Suppressor macrophage treated with lipopolysaccharide for 1 hour (primary cell): ENCODE data around the gene TAF8.
"Not testable (repeated sequence)": the region's sequence is repeated elsewhere in the genome, so short reads cannot be mapped to it uniquely, and the experiment has no call there.

Experiments
- DNase-seq, 3 donors: peaks; one replicate each; pipeline ENCODE4 v3.0.0-alpha.2; 2020 to 2022

The TAF8 gene

DNA sequence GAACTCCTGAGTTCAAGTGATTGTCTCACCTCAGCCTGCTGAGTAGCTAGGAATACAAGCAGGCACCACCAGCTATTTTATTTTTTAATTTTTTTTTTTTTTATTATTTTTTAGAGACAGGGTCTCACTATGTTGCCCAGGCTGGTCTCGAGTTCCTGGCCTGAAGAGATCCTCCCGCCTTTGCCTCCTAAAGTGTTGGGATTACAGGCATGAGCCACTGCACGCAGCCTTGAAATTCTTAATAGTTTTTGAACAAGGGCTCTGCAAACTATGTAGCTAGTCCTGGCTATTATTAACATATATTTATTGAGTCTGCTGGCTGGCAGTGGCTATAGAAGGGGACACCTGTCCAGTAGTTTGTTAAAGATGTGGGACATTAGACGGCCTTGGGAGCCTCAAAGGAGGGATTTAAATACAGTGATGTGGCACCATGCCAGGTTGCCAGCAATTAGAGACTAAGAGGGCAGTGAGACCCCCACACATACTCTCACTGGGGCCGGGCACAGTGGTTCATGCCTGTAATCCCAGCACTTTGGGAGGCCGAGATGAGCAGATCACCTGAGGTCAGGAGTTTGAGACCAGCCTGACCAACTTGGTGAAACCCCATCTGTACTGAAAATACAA, 21.1 kb upstream of the TAF8 start:
- DNase-seq, result peak in 1 of 3 donors; percentile 13

- DNase-seq, result no peak
Measured at GRCh38 chr6:42029881-42030280, 20.4 kb upstream of the TAF8 start.

DNA sequence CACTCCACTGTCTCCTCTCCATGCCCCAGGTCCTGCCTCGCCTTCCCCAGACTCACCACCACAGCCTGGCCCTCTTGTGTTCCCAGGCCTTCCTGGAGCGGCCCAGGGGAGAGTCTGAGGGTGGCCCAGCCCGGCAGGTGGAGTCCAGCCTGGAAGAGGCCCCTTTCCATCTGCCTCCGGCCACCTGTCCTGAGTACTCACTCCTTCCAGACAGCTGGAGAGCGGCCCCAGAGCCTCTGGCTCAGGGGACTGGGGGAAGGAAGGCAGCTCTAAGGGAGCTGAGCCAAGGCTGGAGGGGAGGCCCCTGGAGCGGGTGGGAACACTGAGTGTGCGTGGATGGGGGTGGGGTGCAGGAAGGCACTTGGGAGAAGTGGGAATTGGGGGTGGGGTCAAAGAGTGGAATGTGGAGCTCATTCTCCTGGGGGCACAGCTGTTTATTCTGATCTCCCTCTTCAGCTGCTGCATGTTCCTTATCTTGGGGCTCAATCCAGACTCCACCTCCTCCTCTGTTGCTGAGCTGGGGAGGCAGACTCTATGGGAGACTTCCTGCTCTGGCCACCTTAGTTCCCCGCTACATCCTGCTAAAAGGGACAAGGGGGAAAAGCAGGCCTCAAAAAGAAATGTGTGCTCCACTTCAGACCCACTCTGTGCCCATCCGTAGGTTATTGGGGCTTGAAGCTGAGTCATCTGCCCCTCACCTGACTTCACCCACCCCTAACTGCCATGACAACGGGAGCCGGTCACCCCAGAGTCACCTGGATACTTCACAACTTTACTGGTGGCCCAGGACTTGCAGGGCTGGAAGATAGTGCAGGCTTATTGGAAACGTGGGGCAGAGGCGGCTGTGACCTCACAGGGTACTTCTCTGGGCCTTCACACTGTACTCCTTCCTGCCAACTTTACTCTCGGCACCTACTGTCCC, 19.5 kb upstream of the TAF8 start:
- DNase-seq, result peak in 1 of 3 donors; percentile 18

GRCh38 chr6:42032366-42032765, 18.0 kb upstream of the TAF8 start:
- DNase-seq, result peak in 2 of 3 donors; percentile 35 to 38

- not testable (repeated sequence) for DNase-seq
Measured at GRCh38 chr6:42037669-42038068, 12.7 kb upstream of the TAF8 start.

- no peak for DNase-seq
Measured at GRCh38 chr6:42038163-42038562, 12.2 kb upstream of the TAF8 start.

- no peak for DNase-seq
Measured at GRCh38 chr6:42038811-42039408, 11.4 kb upstream of the TAF8 start.

DNA sequence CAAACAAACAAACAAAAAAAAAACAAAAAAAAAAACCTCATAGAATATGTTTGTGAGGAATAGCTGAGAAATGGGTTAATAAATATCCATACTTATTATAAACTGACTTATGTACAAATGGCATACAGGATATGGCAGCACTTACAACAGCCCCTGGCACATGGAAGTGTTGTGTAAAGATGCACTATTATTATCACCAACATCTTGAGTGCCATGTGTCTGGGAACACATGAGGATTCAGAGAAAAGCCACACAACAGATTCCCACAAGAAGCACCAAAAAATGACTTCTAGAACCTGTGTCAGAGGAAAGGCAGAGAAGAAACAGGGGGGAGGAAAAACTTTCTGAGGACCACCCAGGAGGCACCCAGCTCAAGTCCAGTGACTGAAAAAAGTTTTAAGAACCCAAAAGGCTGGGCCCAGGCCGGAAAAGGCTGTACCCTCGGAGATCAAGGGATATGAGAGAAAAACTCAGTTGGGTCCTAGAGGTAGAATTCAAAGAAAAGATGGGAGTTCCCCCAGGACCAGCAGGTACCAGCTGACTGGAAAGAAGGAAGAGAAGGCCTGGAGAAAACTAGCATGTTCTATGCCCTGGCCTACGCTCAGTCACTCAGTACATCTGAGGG, 9.4 kb upstream of the TAF8 start:
- DNase-seq, result no peak

GRCh38 chr6:42041481-42042053, 8.8 kb upstream of the TAF8 start:
- DNase-seq, result no peak

DNA sequence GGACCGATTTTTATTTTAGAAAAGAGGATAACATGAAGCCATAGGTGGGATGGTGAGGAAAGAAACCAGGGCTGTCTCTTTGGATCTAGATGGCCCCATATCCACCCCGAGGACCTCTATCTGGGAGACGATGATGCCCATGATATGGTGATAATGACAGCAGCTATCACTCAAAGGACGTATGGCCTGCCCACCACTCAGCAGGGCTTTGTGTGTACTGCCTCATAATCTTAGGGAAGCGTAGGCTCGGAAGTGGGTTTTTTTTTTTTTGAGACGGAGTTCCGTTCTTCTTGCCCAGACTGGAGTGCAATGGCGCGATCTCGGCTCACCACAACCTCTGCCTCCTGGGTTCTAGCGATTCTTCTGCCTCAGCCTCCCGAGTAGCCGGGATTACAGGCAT, 8.2 kb upstream of the TAF8 start:
- peak in 1 of 3 donors; percentile 44 for DNase-seq

GRCh38 chr6:42043787-42044475, 6.4 kb upstream of the TAF8 start:
- peak; percentile 87 to 93 (median 92) for DNase-seq

DNA sequence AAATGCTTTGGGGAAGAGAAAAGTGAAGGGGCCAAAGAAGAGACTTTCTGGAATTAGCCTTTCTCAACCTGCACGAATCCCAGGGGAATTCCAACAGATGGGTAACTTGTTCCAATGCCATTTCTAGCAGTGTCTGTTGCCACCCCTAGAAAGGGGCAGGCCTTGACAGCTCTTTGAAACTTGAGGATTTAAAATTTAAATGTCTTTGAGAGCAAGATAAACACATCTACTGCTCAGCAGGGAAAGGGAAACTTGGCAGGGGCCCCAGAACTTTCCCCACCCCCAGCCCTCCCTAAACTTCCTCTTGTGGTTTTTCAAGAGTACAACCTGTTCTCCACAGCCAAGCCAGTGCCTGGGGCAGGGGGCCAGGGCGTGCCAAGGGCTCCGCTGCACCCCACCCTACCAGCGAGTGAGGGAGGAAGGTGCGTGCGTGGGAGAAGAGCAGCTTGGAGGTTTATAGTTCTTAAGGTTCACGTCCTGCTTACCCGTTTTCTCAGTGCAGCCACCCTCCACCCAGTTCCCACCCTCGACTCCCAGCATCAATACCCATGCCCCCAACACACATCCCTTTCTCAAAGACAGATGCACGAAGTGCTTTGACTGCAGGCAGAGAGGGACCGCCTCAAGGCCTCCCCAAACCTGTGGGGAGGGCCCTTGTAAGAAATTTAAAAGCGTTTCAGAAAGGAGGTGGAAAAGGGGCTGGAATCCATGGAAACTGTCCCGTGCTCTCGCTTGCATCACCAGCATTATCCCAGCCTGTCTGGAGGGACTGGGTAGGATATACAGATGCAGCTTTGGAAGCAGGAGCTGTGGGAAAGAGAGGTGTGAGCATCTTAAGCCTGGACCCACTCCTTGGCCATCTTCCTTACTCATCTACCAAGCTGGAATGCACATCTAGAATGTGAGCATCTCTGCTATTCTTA, 4.5 kb upstream of the TAF8 start:
- peak; percentile 85 to 91 (median 88) for DNase-seq

GRCh38 chr6:42046464-42047212, 3.7 kb upstream of the TAF8 start:
- no peak for DNase-seq

- no peak for DNase-seq
Measured at GRCh38 chr6:42047213-42047590, 3.1 kb upstream of the TAF8 start.

GRCh38 chr6:42047790-42048405, 2.4 kb upstream of the TAF8 start:
- no peak for DNase-seq

- no peak for DNase-seq
Measured at GRCh38 chr6:42049116-42049809, 1.1 kb upstream of the TAF8 start.

GRCh38 chr6:42049948-42050296, 402 bp upstream of the TAF8 start:
- DNase-seq, result no peak

GRCh38 chr6:42051268-42051653, 937 bp downstream of the TAF8 start:
- no peak for DNase-seq

GRCh38 chr6:42053601-42054000, 3.3 kb downstream of the TAF8 start:
- DNase-seq, result no peak

DNA sequence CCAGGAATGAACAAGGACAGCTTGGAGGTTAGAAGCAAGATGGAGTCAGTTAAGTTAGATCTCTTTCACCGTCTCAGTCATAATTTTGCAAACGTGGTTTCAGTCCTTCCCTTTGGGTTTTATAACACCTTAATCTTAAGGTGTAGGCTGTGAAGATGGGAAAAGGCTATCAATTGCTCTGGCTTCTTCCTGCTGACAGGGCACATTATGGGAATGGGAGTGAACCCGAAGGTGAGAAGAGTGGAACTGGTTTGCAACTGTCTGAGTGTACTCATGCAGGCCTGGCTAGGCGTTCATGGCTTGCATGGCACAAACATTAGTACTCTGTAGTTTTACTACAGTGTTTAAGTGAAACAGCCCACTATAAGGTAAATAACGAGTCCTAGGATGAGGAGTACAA, 9.4 kb downstream of the TAF8 start:
- no peak for DNase-seq
